Trophoblast cell (in vitro differentiated cells and primary cell): ENCODE measurements around the gene MAP1B.

Experiments
- DNase-seq, 2 donors: peaks; one replicate each; pipeline ENCODE4 v3.0.0-alpha.2; 2016
- H2AFZ ChIP-seq: 2 replicates; pipeline ENCODE4 v1.6.1; 2013; ENCODE audit warnings: low read length, moderate library complexity, mild to moderate bottlenecking; ENCODE audit not compliant: insufficient read depth, poor library complexity
- H2AK5ac ChIP-seq: 2 replicates; pipeline ENCODE4 v1.6.1; 2013; ENCODE audit warnings: mild to moderate bottlenecking, low read length
- H2BK120ac ChIP-seq: 2 replicates; pipeline ENCODE4 v1.6.1; 2013; ENCODE audit warnings: low read length, mild to moderate bottlenecking, moderate library complexity; ENCODE audit not compliant: insufficient read depth, poor library complexity
- H2BK12ac ChIP-seq: 2 replicates; pipeline ENCODE4 v1.6.1; 2013; ENCODE audit warnings: mild to moderate bottlenecking, low read length, moderate library complexity
- H2BK5ac ChIP-seq: 2 replicates; pipeline ENCODE4 v1.6.1; 2013; ENCODE audit warnings: low read length, low read depth, moderate library complexity, mild to moderate bottlenecking; ENCODE audit not compliant: poor library complexity
- H3K14ac ChIP-seq: 2 replicates; pipeline ENCODE4 v1.6.1; 2013; ENCODE audit warnings: mild to moderate bottlenecking, low read length
- H3K18ac ChIP-seq: 2 replicates; pipeline ENCODE4 v1.6.1; 2013; ENCODE audit warnings: mild to moderate bottlenecking, low read length
- H3K23ac ChIP-seq: 2 replicates; pipeline ENCODE4 v1.6.1; 2013; ENCODE audit warnings: low read length
- H3K27ac ChIP-seq: 2 replicates; pipeline ENCODE4 v1.5.1; 2013; ENCODE audit warnings: low read depth, mild to moderate bottlenecking, inconsistent platforms, low read length, moderate library complexity
- H3K27me3 ChIP-seq: 2 replicates; pipeline ENCODE4 v1.6.1; 2013; ENCODE audit warnings: inconsistent platforms, mild to moderate bottlenecking, low read length, moderate library complexity; ENCODE audit not compliant: insufficient read depth
- H3K36me3 ChIP-seq, 2 experiments: 1 replicate in 1 of 2; 2 replicates in 1 of 2; pipeline ENCODE4 v1.6.1; 2013; ENCODE audit warnings: low read length in 2 of 2, mild to moderate bottlenecking in 2 of 2, moderate library complexity in 1 of 2; ENCODE audit not compliant: insufficient read depth in 2 of 2, control insufficient read depth in 1 of 2
- H3K4ac ChIP-seq: 2 replicates; pipeline ENCODE4 v1.6.1; 2013; ENCODE audit warnings: low read depth, mild to moderate bottlenecking, low read length, moderate library complexity
- H3K4me1 ChIP-seq, 2 experiments: 1 replicate in 1 of 2; 2 replicates in 1 of 2; pipeline ENCODE4 v1.6.1; 2013; ENCODE audit warnings: low read length in 2 of 2, mild to moderate bottlenecking in 2 of 2, moderate library complexity in 1 of 2; ENCODE audit not compliant: insufficient read depth in 2 of 2, control insufficient read depth in 1 of 2
- H3K4me2 ChIP-seq: 2 replicates; pipeline ENCODE4 v1.6.1; 2013; ENCODE audit warnings: inconsistent platforms, mild to moderate bottlenecking, low read length, moderate library complexity
- H3K4me3 ChIP-seq: 2 replicates; pipeline ENCODE4 v1.5.1; 2013; ENCODE audit warnings: mild to moderate bottlenecking, low read depth, low read length, inconsistent platforms
- H3K79me1 ChIP-seq: one replicate; pipeline ENCODE4 v1.6.1; 2013; ENCODE audit warnings: low read length
- H3K79me2 ChIP-seq: 2 replicates; pipeline ENCODE4 v1.6.1; 2013; ENCODE audit warnings: low read length, mild to moderate bottlenecking; ENCODE audit not compliant: control insufficient read depth, insufficient read depth, poor library complexity
- H3K9ac ChIP-seq: 2 replicates; pipeline ENCODE4 v1.6.1; 2013; ENCODE audit warnings: mild to moderate bottlenecking, low read length
- H3K9me3 ChIP-seq: 2 replicates; pipeline ENCODE4 v1.6.1; 2013; ENCODE audit warnings: low read depth, mild to moderate bottlenecking, control low read depth, inconsistent platforms, low read length; ENCODE audit not compliant: insufficient read depth
- H4K12ac ChIP-seq: 2 replicates; pipeline ENCODE4 v1.6.1; 2013; ENCODE audit warnings: low read depth, mild to moderate bottlenecking, low read length, moderate library complexity
- H4K8ac ChIP-seq: 2 replicates; pipeline ENCODE4 v1.6.1; 2013; ENCODE audit warnings: low read depth, mild to moderate bottlenecking, low read length, moderate library complexity
- H4K91ac ChIP-seq: one replicate; pipeline ENCODE4 v1.6.1; 2013; ENCODE audit warnings: low read depth, mild to moderate bottlenecking, low read length, moderate library complexity
- WGBS: extraction: QIAGEN DNeasy Blood & Tissue Kit; methylation state at CpG from one replicate; pipeline ENCODE4 v1.1.7; 2013; ENCODE audit warnings: missing lambda C conversion rate; ENCODE audit not compliant: insufficient read length, insufficient coverage; ENCODE audit errors: extremely low coverage; 5-methylcytosine and 5-hydroxymethylcytosine counted together

The MAP1B gene

GRCh38 chr5:72179028-72179815, 71.9 kb downstream of the MAP1B start:
- no peak overlapping the region for H2BK12ac ChIP-seq
- DNase-seq: no peak
- no peak overlapping the region for H3K4ac ChIP-seq
- no peaks in the 10 kb centered on the region for H3K79me1 ChIP-seq
- H2AFZ ChIP-seq: no peak overlapping the region
- no CpG with 5 or more reads among the region's 29 CpGs for WGBS
- no peak overlapping the region for H3K18ac ChIP-seq
- no peak overlapping the region for H3K23ac ChIP-seq
- no peak overlapping the region for H3K4me3 ChIP-seq
- H3K79me2 ChIP-seq: no peaks in the 10 kb centered on the region
- H2BK5ac ChIP-seq: no peak overlapping the region
- no peak overlapping the region for H4K91ac ChIP-seq
- peaks cover 2% of the 10 kb centered on the region for H3K9me3 ChIP-seq
- H3K36me3 ChIP-seq: peaks cover 2 to 3% of the 10 kb centered on the region in 2 experiments
- H2AK5ac ChIP-seq: no peak overlapping the region
- no peaks in the 10 kb centered on the region for H3K27me3 ChIP-seq
- no peak overlapping the region for H4K12ac ChIP-seq
- no peak overlapping the region for H2BK120ac ChIP-seq
- peaks cover 0 to 11% of the 10 kb centered on the region in 2 experiments for H3K4me1 ChIP-seq
- H3K27ac ChIP-seq: no peak overlapping the region
- H3K4me2 ChIP-seq: no peak overlapping the region
- H4K8ac ChIP-seq: no peak overlapping the region
- no peak overlapping the region for H3K9ac ChIP-seq
- H3K14ac ChIP-seq: no peak overlapping the region

- H4K91ac ChIP-seq: no peak overlapping the region
- no peaks in the 10 kb centered on the region for H3K27me3 ChIP-seq
- H3K18ac ChIP-seq: no peak overlapping the region
- H3K4ac ChIP-seq: no peak overlapping the region
- no peak overlapping the region for H2BK120ac ChIP-seq
- H4K8ac ChIP-seq: no peak overlapping the region
- no peak overlapping the region for H3K9ac ChIP-seq
- peaks cover 2% of the 10 kb centered on the region for H3K9me3 ChIP-seq
- peaks cover 2 to 5% of the 10 kb centered on the region in 2 experiments for H3K36me3 ChIP-seq
- DNase-seq: no peak
- H3K4me1 ChIP-seq: peaks cover 0 to 11% of the 10 kb centered on the region in 2 experiments
- no peaks in the 10 kb centered on the region for H3K79me2 ChIP-seq
- H2AFZ ChIP-seq: no peak overlapping the region
- no peak overlapping the region for H3K4me3 ChIP-seq
- H2BK5ac ChIP-seq: no peak overlapping the region
- no peak overlapping the region for H3K14ac ChIP-seq
- no peak overlapping the region for H3K23ac ChIP-seq
- H2BK12ac ChIP-seq: no peak overlapping the region
- no peak overlapping the region for H3K27ac ChIP-seq
- H4K12ac ChIP-seq: no peak overlapping the region
- no peak overlapping the region for H3K4me2 ChIP-seq
- WGBS: no CpG with 5 or more reads among the region's 11 CpGs
- H2AK5ac ChIP-seq: no peak overlapping the region
- H3K79me1 ChIP-seq: no peaks in the 10 kb centered on the region
Observed at GRCh38 chr5:72179816-72180440, 72.7 kb downstream of the MAP1B start.

- H2AFZ ChIP-seq: no peak overlapping the region
- peaks cover 2% of the 10 kb centered on the region for H3K9me3 ChIP-seq
- no peak overlapping the region for H3K23ac ChIP-seq
- H3K4me2 ChIP-seq: no peak overlapping the region
- H2BK120ac ChIP-seq: no peak overlapping the region
- H3K36me3 ChIP-seq: peaks cover 2 to 7% of the 10 kb centered on the region in 2 experiments
- WGBS: no CpG with 5 or more reads among the region's 4 CpGs
- no peak overlapping the region for H3K27ac ChIP-seq
- H3K27me3 ChIP-seq: no peaks in the 10 kb centered on the region
- H3K79me1 ChIP-seq: no peaks in the 10 kb centered on the region
- H2BK5ac ChIP-seq: no peak overlapping the region
- no peak overlapping the region for H3K4me3 ChIP-seq
- DNase-seq: no peak
- no peak overlapping the region for H2BK12ac ChIP-seq
- H3K79me2 ChIP-seq: no peaks in the 10 kb centered on the region
- no peak overlapping the region for H4K8ac ChIP-seq
- H4K12ac ChIP-seq: no peak overlapping the region
- no peak overlapping the region for H3K18ac ChIP-seq
- H3K4me1 ChIP-seq: peaks cover 0 to 11% of the 10 kb centered on the region in 2 experiments
- no peak overlapping the region for H2AK5ac ChIP-seq
- no peak overlapping the region for H4K91ac ChIP-seq
- H3K4ac ChIP-seq: no peak overlapping the region
- H3K14ac ChIP-seq: no peak overlapping the region
- no peak overlapping the region for H3K9ac ChIP-seq
Observed at GRCh38 chr5:72180925-72181324, 73.7 kb downstream of the MAP1B start.

- Histone ChIP-seq H3K9ac (no peak overlapping the region), H2BK5ac (no peak overlapping the region), H3K4me1 (peaks cover 0 to 11% of the 10 kb centered on the region in 2 experiments), H2BK12ac (no peak overlapping the region), H4K91ac (no peak overlapping the region), H3K79me1 (no peaks in the 10 kb centered on the region), H3K27me3 (no peaks in the 10 kb centered on the region), H3K79me2 (no peaks in the 10 kb centered on the region), H2BK120ac (no peak overlapping the region), H3K4me2 (no peak overlapping the region), H3K4ac (no peak overlapping the region), H3K9me3 (no peaks in the 10 kb centered on the region), H4K12ac (no peak overlapping the region), H2AK5ac (no peak overlapping the region), H3K36me3 (peaks cover 0 to 10% of the 10 kb centered on the region in 2 experiments), H3K14ac (no peak overlapping the region), H3K18ac (no peak overlapping the region), H2AFZ (no peak overlapping the region), H3K4me3 (no peak overlapping the region), H3K23ac (no peak overlapping the region), H3K27ac (no peak overlapping the region), H4K8ac (no peak overlapping the region)
- no peak for DNase-seq
- no CpG with 5 or more reads among the region's 7 CpGs for WGBS
Observed at GRCh38 chr5:72182686-72183085, 75.4 kb downstream of the MAP1B start.
